Hindlimb muscle (tissue), 1 donor: ENCODE results near the gene RGS5. TPM values are rescaled to one million over a fixed set of nuclear protein-coding genes. Genes with fewer than 3 reads are reported as not detected.
"Not testable (repeated sequence)": the region's sequence is repeated elsewhere in the genome, so short reads cannot be mapped to it uniquely, and the experiment has no call there.

Experiments
- DNase-seq: peaks from one replicate; pipeline ENCODE4 v3.0.0-alpha.2; 2013
- polyA plus RNA-seq: library from polyadenylated mRNA; unstranded; fragments of 120-200 nt; gene quantifications from one replicate; pipeline ENCODE4 v1.2.1, GENCODE V29; 2013; ENCODE audit not compliant: insufficient read length

RGS5 gene
- polyA plus RNA-seq = 20.6 TPM

- no peak for DNase-seq
Observed at GRCh38 chr1:163202833-163203451, at the start of gene RGS5. TSS of gene RGS5 (minus strand) at chr1:163202916. CDS start at chr1:163202835, 81 bp downstream.

- DNase-seq = no peak
Observed at GRCh38 chr1:163250382-163250974, 47.8 kb upstream of the RGS5 start.

- no peak for DNase-seq
Observed at GRCh38 chr1:163248064-163248463, 45.3 kb upstream of the RGS5 start.

GRCh38 chr1:163244648-163245047, 41.9 kb upstream of the RGS5 start:
- not testable (repeated sequence) for DNase-seq

GRCh38 chr1:163241746-163242145, 39.0 kb upstream of the RGS5 start:
- no peak for DNase-seq

GRCh38 chr1:163240705-163241104, 38.0 kb upstream of the RGS5 start:
- no peak for DNase-seq

GRCh38 chr1:163233643-163234042, 30.9 kb upstream of the RGS5 start:
- not testable (repeated sequence) for DNase-seq

- DNase-seq = no peak
Observed at GRCh38 chr1:163231385-163231784, 28.7 kb upstream of the RGS5 start.

GRCh38 chr1:163230827-163231226, 28.1 kb upstream of the RGS5 start:
- DNase-seq = no peak

- DNase-seq = not testable (repeated sequence)
Observed at GRCh38 chr1:163228271-163228670, 25.6 kb upstream of the RGS5 start.

GRCh38 chr1:163227126-163227525, 24.4 kb upstream of the RGS5 start:
- no peak for DNase-seq

GRCh38 chr1:163213626-163214025, 10.9 kb upstream of the RGS5 start:
- no peak for DNase-seq

GRCh38 chr1:163211667-163212066, 9.0 kb upstream of the RGS5 start:
- DNase-seq = no peak

- no peak for DNase-seq
Observed at GRCh38 chr1:163205513-163205912, 2.8 kb upstream of the RGS5 start.

GRCh38 chr1:163203561-163203960, 845 bp upstream of the RGS5 start:
- no peak for DNase-seq

- DNase-seq = no peak
Observed at GRCh38 chr1:163201906-163202305, 810 bp downstream of the RGS5 start.

- DNase-seq = no peak
Observed at GRCh38 chr1:163197022-163197421, 5.7 kb downstream of the RGS5 start.

GRCh38 chr1:163196449-163196787, 6.3 kb downstream of the RGS5 start:
- DNase-seq = no peak

- no peak for DNase-seq
Observed at GRCh38 chr1:163195728-163196448, 6.8 kb downstream of the RGS5 start.

GRCh38 chr1:163191301-163191700, 11.4 kb downstream of the RGS5 start:
- DNase-seq = no peak

GRCh38 chr1:163188947-163189346, 13.8 kb downstream of the RGS5 start:
- DNase-seq = no peak

- DNase-seq = no peak
Observed at GRCh38 chr1:163187849-163188248, 14.9 kb downstream of the RGS5 start.

GRCh38 chr1:163186862-163187261, 15.9 kb downstream of the RGS5 start:
- no peak for DNase-seq

GRCh38 chr1:163182330-163182949, 20.3 kb downstream of the RGS5 start:
- no peak for DNase-seq
